Measurements from ENCODE around the gene MOK.
"Not testable (repeated sequence)": the region's sequence is repeated elsewhere in the genome, so short reads cannot be mapped to it uniquely, and the experiment has no call there.

Gene MOK

GRCh38 chr14:102304611-102305506 is at the start of gene MOK:
TSS of gene MOK (minus strand) at chr14:102305164. CDS start at chr14:102304968, 196 bp downstream.
- Mint-ChIP-seq H3K27ac (peak within 1 kb of the TSS; percentile 98), H3K9me3 (no peaks in the 10 kb centered on the region), H3K4me3 (peak within 1 kb of the TSS; percentile 96), H3K27me3 (no peaks in the 10 kb centered on the region), H3K4me1 (peaks cover 7% of the 10 kb centered on the region), H3K36me3 (no peaks in the 10 kb centered on the region)
- ATAC-seq (ENCODE audit: low read depth) (peak; percentile 96), DNase-seq (ENCODE audit: low spot score in 2 of 2) (peak; percentile 98)

GRCh38 chr14:102353126-102353619 is 48.2 kb upstream of the MOK start:
- Mint-ChIP-seq H3K4me1 (peaks cover 2% of the 10 kb centered on the region), H3K9me3 (no peaks in the 10 kb centered on the region), H3K36me3 (peaks cover 34% of the 10 kb centered on the region), H3K27ac (no peak overlapping the region), H3K4me3 (no peak overlapping the region), H3K27me3 (no peaks in the 10 kb centered on the region)
- no peak for ATAC-seq (ENCODE audit: low read depth)
- DNase-seq (ENCODE audit: low spot score in 2 of 2): no peak

GRCh38 chr14:102352213-102352612 is 47.2 kb upstream of the MOK start:
- Mint-ChIP-seq H3K9me3 (no peaks in the 10 kb centered on the region), H3K36me3 (peaks cover 28% of the 10 kb centered on the region), H3K4me1 (peaks cover 2% of the 10 kb centered on the region), H3K27ac (no peak overlapping the region), H3K27me3 (no peaks in the 10 kb centered on the region), H3K4me3 (no peak overlapping the region)
- ATAC-seq (ENCODE audit: low read depth): no peak
- DNase-seq (ENCODE audit: low spot score in 2 of 2): no peak

GRCh38 chr14:102351593-102351992 is 46.6 kb upstream of the MOK start:
- H3K9me3 Mint-ChIP-seq; H3K27ac Mint-ChIP-seq; H3K27me3 Mint-ChIP-seq; H3K4me3 Mint-ChIP-seq; DNase-seq (ENCODE audit: low spot score in 2 of 2); ATAC-seq (ENCODE audit: low read depth); H3K4me1 Mint-ChIP-seq: not testable (repeated sequence)
- peaks cover 27% of the 10 kb centered on the region for H3K36me3 Mint-ChIP-seq

- DNase-seq (ENCODE audit: low spot score in 2 of 2): no peak
- Mint-ChIP-seq H3K4me3 (no peak overlapping the region), H3K4me1 (peaks cover 2% of the 10 kb centered on the region), H3K36me3 (peaks cover 27% of the 10 kb centered on the region), H3K27me3 (no peaks in the 10 kb centered on the region), H3K9me3 (no peaks in the 10 kb centered on the region), H3K27ac (no peak overlapping the region)
- no peak for ATAC-seq (ENCODE audit: low read depth)
These were observed 46.1 kb upstream of the MOK start for GRCh38 chr14:102351023-102351422.

- H3K4me1 Mint-ChIP-seq: peaks cover 2% of the 10 kb centered on the region
- H3K27me3 Mint-ChIP-seq: no peaks in the 10 kb centered on the region
- no peak overlapping the region for H3K27ac Mint-ChIP-seq
- H3K36me3 Mint-ChIP-seq: peaks cover 25% of the 10 kb centered on the region
- DNase-seq (ENCODE audit: low spot score in 2 of 2) (no peak), ATAC-seq (ENCODE audit: low read depth) (no peak)
- no peak overlapping the region for H3K4me3 Mint-ChIP-seq
- no peaks in the 10 kb centered on the region for H3K9me3 Mint-ChIP-seq
These were observed 43.4 kb upstream of the MOK start for GRCh38 chr14:102348376-102348775.

- no peak for DNase-seq (ENCODE audit: low spot score in 2 of 2)
- Mint-ChIP-seq H3K27me3 (no peaks in the 10 kb centered on the region), H3K36me3 (peaks cover 26% of the 10 kb centered on the region), H3K27ac (no peak overlapping the region), H3K4me1 (no peaks in the 10 kb centered on the region), H3K9me3 (no peaks in the 10 kb centered on the region), H3K4me3 (no peak overlapping the region)
- ATAC-seq (ENCODE audit: low read depth): no peak
These were observed 41.7 kb upstream of the MOK start for GRCh38 chr14:102346645-102347044.

GRCh38 chr14:102345232-102345631 is 40.3 kb upstream of the MOK start:
- Mint-ChIP-seq H3K36me3 (peaks cover 24% of the 10 kb centered on the region), H3K4me1 (no peaks in the 10 kb centered on the region), H3K27ac (no peak overlapping the region), H3K9me3 (no peaks in the 10 kb centered on the region), H3K27me3 (no peaks in the 10 kb centered on the region), H3K4me3 (no peak overlapping the region)
- DNase-seq (ENCODE audit: low spot score in 2 of 2) (no peak), ATAC-seq (ENCODE audit: low read depth) (no peak)

- no peak for DNase-seq (ENCODE audit: low spot score in 2 of 2)
- Mint-ChIP-seq H3K4me1 (no peaks in the 10 kb centered on the region), H3K36me3 (peaks cover 22% of the 10 kb centered on the region), H3K27ac (no peak overlapping the region), H3K27me3 (no peaks in the 10 kb centered on the region), H3K9me3 (no peaks in the 10 kb centered on the region), H3K4me3 (no peak overlapping the region)
- no peak for ATAC-seq (ENCODE audit: low read depth)
These were observed 39.5 kb upstream of the MOK start for GRCh38 chr14:102344485-102344884.

- Mint-ChIP-seq H3K4me3 (no peak overlapping the region), H3K27me3 (no peaks in the 10 kb centered on the region), H3K9me3 (no peaks in the 10 kb centered on the region), H3K27ac (no peak overlapping the region), H3K36me3 (peaks cover 21% of the 10 kb centered on the region), H3K4me1 (no peaks in the 10 kb centered on the region)
- ATAC-seq (ENCODE audit: low read depth) (no peak), DNase-seq (ENCODE audit: low spot score in 2 of 2) (no peak)
These were observed 39.1 kb upstream of the MOK start for GRCh38 chr14:102344084-102344483.

- no peak overlapping the region for H3K4me3 Mint-ChIP-seq
- ATAC-seq (ENCODE audit: low read depth) (no peak), DNase-seq (ENCODE audit: low spot score in 2 of 2) (no peak)
- peaks cover 20% of the 10 kb centered on the region for H3K36me3 Mint-ChIP-seq
- H3K4me1 Mint-ChIP-seq: no peaks in the 10 kb centered on the region
- H3K9me3 Mint-ChIP-seq: no peaks in the 10 kb centered on the region
- H3K27me3 Mint-ChIP-seq: no peaks in the 10 kb centered on the region
- no peak overlapping the region for H3K27ac Mint-ChIP-seq
These were observed 37.3 kb upstream of the MOK start for GRCh38 chr14:102342238-102342637.

- H3K27me3 Mint-ChIP-seq: no peaks in the 10 kb centered on the region
- no peak overlapping the region for H3K27ac Mint-ChIP-seq
- no peak overlapping the region for H3K4me3 Mint-ChIP-seq
- H3K4me1 Mint-ChIP-seq: no peaks in the 10 kb centered on the region
- no peaks in the 10 kb centered on the region for H3K9me3 Mint-ChIP-seq
- ATAC-seq (ENCODE audit: low read depth): no peak
- no peak for DNase-seq (ENCODE audit: low spot score in 2 of 2)
- H3K36me3 Mint-ChIP-seq: peaks cover 20% of the 10 kb centered on the region
These were observed 36.6 kb upstream of the MOK start for GRCh38 chr14:102341566-102341965.

- Mint-ChIP-seq H3K9me3 (no peaks in the 10 kb centered on the region), H3K27me3 (no peaks in the 10 kb centered on the region), H3K27ac (no peak overlapping the region), H3K4me3 (no peak overlapping the region), H3K4me1 (no peaks in the 10 kb centered on the region), H3K36me3 (peaks cover 16% of the 10 kb centered on the region)
- DNase-seq (ENCODE audit: low spot score in 2 of 2): no peak
- no peak for ATAC-seq (ENCODE audit: low read depth)
These were observed 33.8 kb upstream of the MOK start for GRCh38 chr14:102338724-102339123.

- ATAC-seq (ENCODE audit: low read depth) (no peak), DNase-seq (ENCODE audit: low spot score in 2 of 2) (no peak)
- Mint-ChIP-seq H3K4me1 (no peaks in the 10 kb centered on the region), H3K27ac (no peak overlapping the region), H3K27me3 (no peaks in the 10 kb centered on the region), H3K9me3 (no peaks in the 10 kb centered on the region), H3K36me3 (peaks cover 14% of the 10 kb centered on the region), H3K4me3 (no peak overlapping the region)
These were observed 30.2 kb upstream of the MOK start for GRCh38 chr14:102335163-102335562.

Measured in memory B cell (primary cell).